Ishikawa (cell line): ENCODE results near the gene TACC2.

Source experiments
- EGR1 ChIP-seq: IDR thresholded peaks from 2 replicates; pipeline ENCODE4 v1.6.1; 2012
- EP300 ChIP-seq: IDR thresholded peaks from 2 replicates; pipeline ENCODE4 v1.6.1; 2012; ENCODE audit warnings: borderline replicate concordance
- MAX ChIP-seq: IDR thresholded peaks from 2 replicates; pipeline ENCODE4 v1.6.1; 2012
- RAD21 ChIP-seq: IDR thresholded peaks from 2 replicates; pipeline ENCODE4 v1.6.1; 2012; ENCODE audit warnings: low read depth
- REST ChIP-seq: IDR thresholded peaks from 2 replicates; pipeline ENCODE4 v1.6.1; 2012; ENCODE audit warnings: low read depth, mild to moderate bottlenecking
- TCF12 ChIP-seq: IDR thresholded peaks from 2 replicates; pipeline ENCODE4 v1.6.1; 2012; ENCODE audit warnings: low read depth
- TEAD4 ChIP-seq: IDR thresholded peaks from 2 replicates; pipeline ENCODE4 v1.6.1; 2012
- USF1 ChIP-seq: IDR thresholded peaks from 2 replicates; pipeline ENCODE4 v1.6.1; 2012
- YY1 ChIP-seq: IDR thresholded peaks from 2 replicates; pipeline ENCODE4 v1.6.1; 2012; ENCODE audit warnings: low read depth

- TF ChIP-seq USF1 (no peak), REST (no peak), EP300 (no peak), RAD21 (no peak), YY1 (no peak), TCF12 (no peak), TEAD4 (no peak), MAX (no peak), EGR1 (no peak)
Observed at GRCh38 chr10:122210481-122211265, 221.7 kb downstream of the TACC2 start.
